HepG2 (cell line): Measurements from ENCODE around the gene SPAG9. TPM values are rescaled to one million over a fixed set of nuclear protein-coding genes. Genes with fewer than 3 reads are reported as not detected.
A peak's percentile ranks its signal among the peaks of the same experiment; 100 is the strongest.

ENCODE experiments used
- CAMTA2 ChIP-seq: sonication (generic); formaldehyde crosslinking; IDR thresholded peaks from 2 replicates; pipeline ENCODE4 v1.4.0; 2020; ENCODE audit warnings: mild to moderate bottlenecking, missing genetic modification reagents, borderline replicate concordance
- CBX5 ChIP-seq: sonication (generic); formaldehyde crosslinking; IDR thresholded peaks from 2 replicates; pipeline ENCODE4 v1.4.0; 2020; ENCODE audit warnings: missing genetic modification reagents, borderline replicate concordance
- DMAP1 ChIP-seq: IDR thresholded peaks from 2 replicates; pipeline ENCODE4 v1.6.1; 2016
- HNF4G ChIP-seq, 2 experiments: sonication (generic) in 1 of 2; formaldehyde crosslinking in 1 of 2; IDR thresholded peaks; 2 replicates each; pipeline versions ENCODE4 v1.4.0 to v1.6.1; 2011 to 2020; ENCODE audit warnings: borderline replicate concordance in 2 of 2, low read depth in 2 of 2, mild to moderate bottlenecking in 2 of 2, low read length in 1 of 2, missing genetic modification reagents in 1 of 2, moderate library complexity in 1 of 2
- NFRKB ChIP-seq: fragments of 450-650 bp; IDR thresholded peaks from 2 replicates; pipeline ENCODE4 v1.6.1; 2017
- PHF5A ChIP-seq: IDR thresholded peaks from one replicate; pipeline ENCODE4 v1.6.1; 2018; ENCODE audit warnings: low read depth, missing genetic modification reagents; ENCODE audit not compliant: unreplicated experiment
- PLSCR1 ChIP-seq: sonication (generic); formaldehyde crosslinking; IDR thresholded peaks from 2 replicates; pipeline ENCODE4 v1.5.0; 2020; ENCODE audit warnings: missing genetic modification reagents, mild to moderate bottlenecking, borderline replicate concordance
- RORA ChIP-seq: sonication (generic); formaldehyde crosslinking; IDR thresholded peaks from 2 replicates; pipeline ENCODE4 v1.5.0; 2020; ENCODE audit warnings: mild to moderate bottlenecking, missing genetic modification reagents, moderate library complexity
- SMARCE1 ChIP-seq: fragments of 450-650 bp; IDR thresholded peaks from 2 replicates; pipeline ENCODE4 v1.6.1; 2017; ENCODE audit warnings: borderline replicate concordance
- ZBTB3 ChIP-seq: sonication (generic); formaldehyde crosslinking; IDR thresholded peaks from 2 replicates; pipeline ENCODE4 v1.4.0; 2020; ENCODE audit warnings: low read depth, mild to moderate bottlenecking, moderate library complexity, missing genetic modification reagents, borderline replicate concordance
- ZFP37 ChIP-seq: sonication (generic); formaldehyde crosslinking; IDR thresholded peaks from 2 replicates; pipeline ENCODE4 v1.4.0; 2020; ENCODE audit warnings: missing genetic modification reagents, borderline replicate concordance
- ZGPAT ChIP-seq: IDR thresholded peaks from 2 replicates; pipeline ENCODE4 v1.6.1; 2016; ENCODE audit warnings: mild to moderate bottlenecking
- ZNF121 ChIP-seq: sonication (generic); formaldehyde crosslinking; IDR thresholded peaks from 2 replicates; pipeline ENCODE4 v1.5.0; 2020; ENCODE audit warnings: mild to moderate bottlenecking, missing genetic modification reagents
- ZNF180 ChIP-seq: sonication (generic); formaldehyde crosslinking; IDR thresholded peaks from 2 replicates; pipeline ENCODE4 v1.4.0; 2020; ENCODE audit warnings: low read depth, missing genetic modification reagents, borderline replicate concordance
- ZNF207 ChIP-seq: fragments of 450-650 bp; IDR thresholded peaks from 2 replicates; pipeline ENCODE4 v1.6.1; 2016; ENCODE audit warnings: antibody characterized with exemption, borderline replicate concordance
- ZNF235 ChIP-seq: sonication (generic); formaldehyde crosslinking; IDR thresholded peaks from 2 replicates; pipeline ENCODE4 v1.8.1; 2023; ENCODE audit warnings: mild to moderate bottlenecking, missing genetic modification reagents, borderline replicate concordance
- ZNF256 ChIP-seq: sonication (generic); formaldehyde crosslinking; conservative IDR thresholded peaks from 2 replicates; pipeline ENCODE4 v1.4.0; 2020; ENCODE audit warnings: missing genetic modification reagents
- ZNF619 ChIP-seq: sonication (generic); formaldehyde crosslinking; IDR thresholded peaks from 2 replicates; pipeline ENCODE4 v1.4.0; 2020; ENCODE audit warnings: mild to moderate bottlenecking, missing genetic modification reagents
- polyA plus RNA-seq, 8 experiments: library from polyadenylated mRNA; depleted of rRNA in 3 of 8; stranded (reverse) in 7 of 8; unstranded in 1 of 8; fragments of >200 nt; fragmentation: Illumina TruSeq in 4 of 8; extraction: Trizol in 4 of 8; gene quantifications; 2 replicates each; pipeline versions ENCODE4 v1.2.1 to v1.2.3, GENCODE V29; 2011 to 2016; ENCODE audit warnings: low read depth in 4 of 8, missing spikeins in 1 of 8, mixed read lengths in 1 of 8; ENCODE audit not compliant: insufficient read depth in 1 of 8
- total RNA-seq, 5 experiments: library from RNA; depleted of rRNA; stranded (reverse); fragments of >200 nt; fragmentation: Illumina TruSeq; extraction: Trizol; gene quantifications; 2 replicates each; pipeline ENCODE4 v1.2.3, GENCODE V29; 2016; ENCODE audit warnings: low read depth in 1 of 5
- TF ChIP-seq, protein P1 (sequence below): sonication (generic); formaldehyde crosslinking; IDR thresholded peaks from 2 replicates; pipeline ENCODE4 v1.4.0; 2020; ENCODE audit warnings: missing genetic modification reagents, borderline replicate concordance

The SPAG9 gene
- total and polyA plus RNA-seq, 2 of the 13 experiments (the other 11 are each of a cell fraction or from before 2014, with no cell fraction given), result 43.2 to 78.6 TPM

- TF ChIP-seq, protein P1, sequence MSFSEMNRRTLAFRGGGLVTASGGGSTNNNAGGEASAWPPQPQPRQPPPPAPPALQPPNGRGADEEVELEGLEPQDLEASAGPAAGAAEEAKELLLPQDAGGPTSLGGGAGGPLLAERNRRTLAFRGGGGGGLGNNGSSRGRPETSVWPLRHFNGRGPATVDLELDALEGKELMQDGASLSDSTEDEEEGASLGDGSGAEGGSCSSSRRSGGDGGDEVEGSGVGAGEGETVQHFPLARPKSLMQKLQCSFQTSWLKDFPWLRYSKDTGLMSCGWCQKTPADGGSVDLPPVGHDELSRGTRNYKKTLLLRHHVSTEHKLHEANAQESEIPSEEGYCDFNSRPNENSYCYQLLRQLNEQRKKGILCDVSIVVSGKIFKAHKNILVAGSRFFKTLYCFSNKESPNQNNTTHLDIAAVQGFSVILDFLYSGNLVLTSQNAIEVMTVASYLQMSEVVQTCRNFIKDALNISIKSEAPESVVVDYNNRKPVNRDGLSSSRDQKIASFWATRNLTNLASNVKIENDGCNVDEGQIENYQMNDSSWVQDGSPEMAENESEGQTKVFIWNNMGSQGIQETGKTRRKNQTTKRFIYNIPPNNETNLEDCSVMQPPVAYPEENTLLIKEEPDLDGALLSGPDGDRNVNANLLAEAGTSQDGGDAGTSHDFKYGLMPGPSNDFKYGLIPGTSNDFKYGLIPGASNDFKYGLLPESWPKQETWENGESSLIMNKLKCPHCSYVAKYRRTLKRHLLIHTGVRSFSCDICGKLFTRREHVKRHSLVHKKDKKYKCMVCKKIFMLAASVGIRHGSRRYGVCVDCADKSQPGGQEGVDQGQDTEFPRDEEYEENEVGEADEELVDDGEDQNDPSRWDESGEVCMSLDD, result no peak
- TF ChIP-seq ZNF207 (no peak), PLSCR1 (CRISPR knock-in tag) (0 out of 2 replicates have a peak, but pooled peaks have one; percentile 13), CBX5 (CRISPR knock-in tag) (0 out of 2 replicates have a peak, but pooled peaks have one; percentile 30), ZNF256 (CRISPR knock-in tag) (no peak), ZNF619 (CRISPR knock-in tag) (no peak), DMAP1 (CRISPR knock-in tag) (peak; percentile 86), HNF4G (IDR thresholded peaks at IDR 0.05; ENCODE audit: borderline replicate concordance, low read depth, low read length) (no peak), HNF4G (CRISPR knock-in tag; IDR thresholded peaks at IDR 0.05; ENCODE audit: borderline replicate concordance, low read depth) (no peak), ZGPAT (CRISPR knock-in tag) (peak; percentile 55; the same call in 1 of the 2 replicates), ZNF121 (CRISPR knock-in tag) (no peak; the same call in 1 of the 2 replicates), ZFP37 (CRISPR knock-in tag) (no peak; the same call in 1 of the 2 replicates), SMARCE1 (no peak), ZNF235 (CRISPR knock-in tag) (peak; percentile 76), PHF5A (CRISPR knock-in tag) (peak; percentile 45), CAMTA2 (CRISPR knock-in tag) (no peak), NFRKB (no peak), ZNF180 (no peak), ZBTB3 (no peak), RORA (no peak)
These were observed 45.7 kb upstream of the SPAG9 start, which contains the start of gene NME2 (continued) for GRCh38 chr17:51166198-51166986.
